ENCODE results near the gene CIAO2B.
"Not testable (repeated sequence)": the region's sequence is repeated elsewhere in the genome, so short reads cannot be mapped to it uniquely, and the experiment has no call there.

Gene CIAO2B

GRCh38 chr16:66948134-66948836 lies 14.1 kb upstream of the CIAO2B start:
- Histone ChIP-seq H3K4me3 (ENCODE audit: low read depth in 1 of 2, low read length in 1 of 2) (peak overlapping the region; percentile 42 to 61), H3K36me3 (peaks cover 8% of the 10 kb centered on the region), H3K4me1 (ENCODE audit: control insufficient read depth in 1 of 2, insufficient read depth in 1 of 2, low read depth in 1 of 2, low read length in 1 of 2) (peaks cover 18 to 21% of the 10 kb centered on the region in 2 experiments), H3K9me3 (no peaks in the 10 kb centered on the region), H3K27ac (no peak overlapping the region), H3K27me3 (peaks cover 69% of the 10 kb centered on the region)
- TF ChIP-seq CTCF (IDR thresholded peaks at IDR 0.05) = no peak

GRCh38 chr16:66947302-66948065 lies 13.3 kb upstream of the CIAO2B start:
- H3K27me3 ChIP-seq = peaks cover 61% of the 10 kb centered on the region
- H3K36me3 ChIP-seq = peaks cover 16% of the 10 kb centered on the region
- H3K27ac ChIP-seq = peak overlapping the region; percentile 6
- H3K4me1 ChIP-seq (ENCODE audit: control insufficient read depth in 1 of 2, insufficient read depth in 1 of 2, low read depth in 1 of 2, low read length in 1 of 2) = peaks cover 18 to 21% of the 10 kb centered on the region in 2 experiments
- H3K9me3 ChIP-seq = no peaks in the 10 kb centered on the region
- TF ChIP-seq CTCF (IDR thresholded peaks at IDR 0.05) = peak; percentile 89
- H3K4me3 ChIP-seq (ENCODE audit: low read depth in 1 of 2, low read length in 1 of 2) = peak overlapping the region; percentile 42 to 61

- Histone ChIP-seq H3K9me3 (no peaks in the 10 kb centered on the region), H3K4me1 (ENCODE audit: control insufficient read depth in 1 of 2, insufficient read depth in 1 of 2, low read depth in 1 of 2, low read length in 1 of 2) (peaks cover 18 to 21% of the 10 kb centered on the region in 2 experiments), H3K36me3 (peaks cover 21% of the 10 kb centered on the region), H3K27me3 (peaks cover 56% of the 10 kb centered on the region), H3K27ac (peak overlapping the region; percentile 6), H3K4me3 (ENCODE audit: low read depth in 1 of 2, low read length in 1 of 2) (no peak overlapping the region)
- no peak for TF ChIP-seq CTCF (IDR thresholded peaks at IDR 0.05)
Observed at GRCh38 chr16:66946974-66947301, 12.7 kb upstream of the CIAO2B start.

- Histone ChIP-seq H3K4me3 (ENCODE audit: low read depth in 1 of 2, low read length in 1 of 2) (no peak overlapping the region), H3K27ac (no peak overlapping the region), H3K36me3 (peaks cover 25% of the 10 kb centered on the region), H3K4me1 (ENCODE audit: control insufficient read depth in 1 of 2, insufficient read depth in 1 of 2, low read depth in 1 of 2, low read length in 1 of 2) (peaks cover 18 to 21% of the 10 kb centered on the region in 2 experiments), H3K27me3 (peaks cover 52% of the 10 kb centered on the region), H3K9me3 (no peaks in the 10 kb centered on the region)
- TF ChIP-seq CTCF (IDR thresholded peaks at IDR 0.05) = no peak
Observed at GRCh38 chr16:66946541-66946940, 12.3 kb upstream of the CIAO2B start.

DNA sequence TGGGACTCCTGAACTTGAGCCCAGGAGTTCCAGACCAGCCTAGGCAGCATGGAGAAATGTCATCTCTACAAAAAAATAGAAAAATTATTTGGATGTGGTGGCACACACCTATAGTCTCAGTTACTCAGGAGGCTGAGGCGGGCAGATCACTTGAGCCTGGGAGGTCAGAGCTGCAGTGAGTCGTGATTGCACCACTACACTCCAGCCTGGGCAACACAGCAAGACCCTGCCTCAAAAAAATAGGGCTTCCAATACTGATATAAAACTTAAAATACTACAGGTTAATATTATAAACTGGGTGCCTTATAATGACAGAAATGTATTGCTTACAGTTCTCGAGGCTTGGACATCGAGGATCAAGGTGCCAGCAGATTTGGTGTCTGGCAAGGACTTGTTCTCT lies 11.7 kb upstream of the CIAO2B start:
- Histone ChIP-seq H3K9me3 (no peaks in the 10 kb centered on the region), H3K4me3 (ENCODE audit: low read depth in 1 of 2, low read length in 1 of 2) (no peak overlapping the region), H3K27ac (no peak overlapping the region), H3K27me3 (peaks cover 46% of the 10 kb centered on the region), H3K4me1 (ENCODE audit: control insufficient read depth in 1 of 2, insufficient read depth in 1 of 2, low read depth in 1 of 2, low read length in 1 of 2) (peaks cover 18 to 21% of the 10 kb centered on the region in 2 experiments), H3K36me3 (peaks cover 31% of the 10 kb centered on the region)
- no peak for TF ChIP-seq CTCF (IDR thresholded peaks at IDR 0.05)

- Histone ChIP-seq H3K4me1 (ENCODE audit: control insufficient read depth in 1 of 2, insufficient read depth in 1 of 2, low read depth in 1 of 2, low read length in 1 of 2) (peaks cover 18 to 21% of the 10 kb centered on the region in 2 experiments), H3K27me3 (peaks cover 36% of the 10 kb centered on the region), H3K36me3 (peaks cover 41% of the 10 kb centered on the region)
- not testable (repeated sequence) for H3K27ac ChIP-seq; H3K9me3 ChIP-seq; H3K4me3 ChIP-seq (ENCODE audit: low read depth in 1 of 2, low read length in 1 of 2)
Observed at GRCh38 chr16:66944971-66945370, 10.8 kb upstream of the CIAO2B start.
